SK-N-SH treated with all-trans-retinoic acid at 6 μM for 48 hours (cell line): ENCODE results near the gene C9.

Experiments
- ATAC-seq: fragments of 200-7000 bp; cut with Tn5 transposase; 3 replicates; pipeline ENCODE4 v1.9.1; 2020; ENCODE audit warnings: mild to moderate bottlenecking, moderate library complexity
- BACH2 ChIP-seq: fragments of 250-450 bp; sonication (Bioruptor Pico); IDR thresholded peaks from 2 replicates; pipeline ENCODE4 v1.9.0; 2021; ENCODE audit warnings: mild to moderate bottlenecking, borderline replicate concordance
- CSDC2 ChIP-seq: fragments of 250-450 bp; sonication (Bioruptor Pico); IDR thresholded peaks from 2 replicates; pipeline ENCODE4 v1.5.0; 2020; ENCODE audit warnings: mild to moderate bottlenecking, moderate library complexity
- ESRRG ChIP-seq: fragments of 250-450 bp; sonication (Bioruptor Pico); IDR thresholded peaks from 2 replicates; pipeline ENCODE4 v1.6.1; 2021; ENCODE audit warnings: mild to moderate bottlenecking
- GLIS3 ChIP-seq: fragments of 250-450 bp; sonication (Bioruptor Pico); IDR thresholded peaks from 2 replicates; pipeline ENCODE4 v1.5.0; 2020; ENCODE audit warnings: mild to moderate bottlenecking, moderate library complexity
- ISL1 ChIP-seq: fragments of 250-450 bp; sonication (Bioruptor Pico); IDR thresholded peaks from 2 replicates; pipeline ENCODE4 v2.1.2; 2022; ENCODE audit warnings: mild to moderate bottlenecking, moderate library complexity
- OSR1 ChIP-seq: fragments of 250-450 bp; sonication (Bioruptor Pico); IDR thresholded peaks from 2 replicates; pipeline ENCODE4 v1.8.0; 2022; ENCODE audit warnings: moderate library complexity, mild to moderate bottlenecking, inconsistent platforms
- PPARA ChIP-seq: fragments of 250-450 bp; sonication (Bioruptor Pico); IDR thresholded peaks from 2 replicates; pipeline ENCODE4 v1.5.0; 2020; ENCODE audit warnings: mild to moderate bottlenecking, borderline replicate concordance
- RARB ChIP-seq: fragments of 250-450 bp; sonication (Bioruptor Pico); IDR thresholded peaks from 2 replicates; pipeline ENCODE4 v1.8.0; 2021; ENCODE audit warnings: mild to moderate bottlenecking, moderate library complexity
- SNAI2 ChIP-seq: fragments of 250-450 bp; sonication (Bioruptor Pico); IDR thresholded peaks from 2 replicates; pipeline ENCODE4 v1.5.0; 2020; ENCODE audit warnings: mild to moderate bottlenecking, moderate library complexity
- TCF4 ChIP-seq: fragments of 250-450 bp; sonication (Bioruptor Pico); IDR thresholded peaks from 2 replicates; pipeline ENCODE4 v1.8.0; 2021; ENCODE audit warnings: mild to moderate bottlenecking, moderate library complexity, borderline replicate concordance
- TOX ChIP-seq: fragments of 250-450 bp; sonication (Bioruptor Pico); IDR thresholded peaks from 2 replicates; pipeline ENCODE4 v1.8.0; 2021; ENCODE audit warnings: mild to moderate bottlenecking, moderate library complexity, borderline replicate concordance
- ZC3H10 ChIP-seq: fragments of 250-450 bp; sonication (Bioruptor Pico); IDR thresholded peaks from 2 replicates; pipeline ENCODE4 v1.5.1; 2021; ENCODE audit warnings: mild to moderate bottlenecking, moderate library complexity
- ZFP3 ChIP-seq: fragments of 250-450 bp; sonication (Bioruptor Pico); IDR thresholded peaks from 2 replicates; pipeline ENCODE4 v1.5.0; 2020; ENCODE audit warnings: mild to moderate bottlenecking, moderate library complexity
- ZFP30 ChIP-seq: fragments of 450-650 bp; formaldehyde crosslinking; IDR thresholded peaks from 2 replicates; pipeline ENCODE4 v1.5.0; 2022; ENCODE audit warnings: mild to moderate bottlenecking, moderate library complexity
- ZNF565 ChIP-seq: fragments of 450-650 bp; formaldehyde crosslinking; conservative IDR thresholded peaks from 2 replicates; pipeline ENCODE4 v1.5.0; 2020; ENCODE audit warnings: low read depth, mild to moderate bottlenecking, moderate library complexity
- ZNF8 ChIP-seq: fragments of 450-650 bp; formaldehyde crosslinking; IDR thresholded peaks from 2 replicates; pipeline ENCODE4 v1.5.0; 2020; ENCODE audit warnings: mild to moderate bottlenecking, moderate library complexity
- TF ChIP-seq, protein P1 (sequence below): fragments of 250-450 bp; sonication (Bioruptor Pico); IDR thresholded peaks from 2 replicates; pipeline ENCODE4 v1.8.0; 2021; ENCODE audit warnings: low read depth, mild to moderate bottlenecking, moderate library complexity, borderline replicate concordance
- TF ChIP-seq, protein P2 (sequence below): fragments of 250-450 bp; sonication (Bioruptor Pico); IDR thresholded peaks from 2 replicates; pipeline ENCODE4 v1.8.0; 2020; ENCODE audit warnings: mild to moderate bottlenecking, moderate library complexity, borderline replicate concordance
- TF ChIP-seq, protein P3 (sequence below): fragments of 250-450 bp; sonication (Bioruptor Pico); IDR thresholded peaks from 2 replicates; pipeline ENCODE4 v1.5.1; 2020; ENCODE audit warnings: low read depth, mild to moderate bottlenecking, moderate library complexity

The C9 gene

DNA sequence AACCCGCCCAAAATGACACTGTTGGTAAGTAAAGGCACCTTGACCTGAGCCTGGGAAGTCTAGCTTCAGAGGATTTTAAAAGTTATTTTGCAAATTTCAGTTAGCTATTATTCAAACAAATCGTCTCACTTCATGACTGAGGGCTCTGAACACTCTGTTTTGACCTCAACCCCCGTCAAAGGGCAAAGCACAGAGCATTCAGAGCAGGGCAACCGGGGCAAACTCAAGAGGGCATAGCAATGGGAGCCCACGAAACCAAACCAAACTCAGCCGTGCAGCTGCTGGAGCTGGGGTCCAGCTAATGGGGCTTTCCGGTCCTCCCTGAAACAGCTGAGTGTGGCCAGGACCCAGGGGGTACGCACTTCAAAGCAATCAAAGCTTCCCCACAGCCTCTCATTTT is 1.6 kb downstream of the C9 start:
- no peak for ATAC-seq
- TF ChIP-seq ZFP30 (CRISPR knock-in tag) (no peak), ESRRG (CRISPR knock-in tag) (no peak)
- TF ChIP-seq, protein P1, sequence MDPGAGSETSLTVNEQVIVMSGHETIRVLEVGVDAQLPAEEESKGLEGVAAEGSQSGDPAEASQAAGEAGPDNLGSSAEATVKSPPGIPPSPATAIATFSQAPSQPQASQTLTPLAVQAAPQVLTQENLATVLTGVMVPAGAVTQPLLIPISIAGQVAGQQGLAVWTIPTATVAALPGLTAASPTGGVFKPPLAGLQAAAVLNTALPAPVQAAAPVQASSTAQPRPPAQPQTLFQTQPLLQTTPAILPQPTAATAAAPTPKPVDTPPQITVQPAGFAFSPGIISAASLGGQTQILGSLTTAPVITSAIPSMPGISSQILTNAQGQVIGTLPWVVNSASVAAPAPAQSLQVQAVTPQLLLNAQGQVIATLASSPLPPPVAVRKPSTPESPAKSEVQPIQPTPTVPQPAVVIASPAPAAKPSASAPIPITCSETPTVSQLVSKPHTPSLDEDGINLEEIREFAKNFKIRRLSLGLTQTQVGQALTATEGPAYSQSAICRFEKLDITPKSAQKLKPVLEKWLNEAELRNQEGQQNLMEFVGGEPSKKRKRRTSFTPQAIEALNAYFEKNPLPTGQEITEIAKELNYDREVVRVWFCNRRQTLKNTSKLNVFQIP = no peak
- TF ChIP-seq, all 23 proteins: peak for 0

DNA sequence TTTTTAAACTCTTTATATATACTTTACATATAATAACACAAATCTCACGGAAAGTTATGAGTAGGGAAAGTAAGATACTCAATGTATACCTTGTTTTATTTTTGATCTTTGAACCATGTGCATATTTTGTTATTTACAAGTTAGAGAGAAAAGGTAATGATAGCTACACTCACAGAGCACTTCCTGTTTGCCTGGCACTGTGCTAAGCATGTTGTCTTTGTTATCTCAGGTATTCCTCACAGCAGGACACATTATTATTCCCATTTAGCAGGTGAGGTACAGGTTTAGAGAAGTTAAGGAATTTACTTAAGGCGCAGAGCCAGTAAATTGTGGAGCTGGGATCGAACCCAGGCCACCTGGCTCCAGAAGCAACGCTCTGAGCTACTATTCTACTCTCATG is 3.0 kb downstream of the C9 start:
- no peak for ATAC-seq
- TF ChIP-seq ISL1 (CRISPR knock-in tag) (no peak), ZNF8 (CRISPR knock-in tag) (no peak)
- TF ChIP-seq, protein P1 = no peak
- TF ChIP-seq, protein P2, sequence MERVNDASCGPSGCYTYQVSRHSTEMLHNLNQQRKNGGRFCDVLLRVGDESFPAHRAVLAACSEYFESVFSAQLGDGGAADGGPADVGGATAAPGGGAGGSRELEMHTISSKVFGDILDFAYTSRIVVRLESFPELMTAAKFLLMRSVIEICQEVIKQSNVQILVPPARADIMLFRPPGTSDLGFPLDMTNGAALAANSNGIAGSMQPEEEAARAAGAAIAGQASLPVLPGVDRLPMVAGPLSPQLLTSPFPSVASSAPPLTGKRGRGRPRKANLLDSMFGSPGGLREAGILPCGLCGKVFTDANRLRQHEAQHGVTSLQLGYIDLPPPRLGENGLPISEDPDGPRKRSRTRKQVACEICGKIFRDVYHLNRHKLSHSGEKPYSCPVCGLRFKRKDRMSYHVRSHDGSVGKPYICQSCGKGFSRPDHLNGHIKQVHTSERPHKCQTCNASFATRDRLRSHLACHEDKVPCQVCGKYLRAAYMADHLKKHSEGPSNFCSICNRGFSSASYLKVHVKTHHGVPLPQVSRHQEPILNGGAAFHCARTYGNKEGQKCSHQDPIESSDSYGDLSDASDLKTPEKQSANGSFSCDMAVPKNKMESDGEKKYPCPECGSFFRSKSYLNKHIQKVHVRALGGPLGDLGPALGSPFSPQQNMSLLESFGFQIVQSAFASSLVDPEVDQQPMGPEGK (CRISPR knock-in tag) = no peak

DNA sequence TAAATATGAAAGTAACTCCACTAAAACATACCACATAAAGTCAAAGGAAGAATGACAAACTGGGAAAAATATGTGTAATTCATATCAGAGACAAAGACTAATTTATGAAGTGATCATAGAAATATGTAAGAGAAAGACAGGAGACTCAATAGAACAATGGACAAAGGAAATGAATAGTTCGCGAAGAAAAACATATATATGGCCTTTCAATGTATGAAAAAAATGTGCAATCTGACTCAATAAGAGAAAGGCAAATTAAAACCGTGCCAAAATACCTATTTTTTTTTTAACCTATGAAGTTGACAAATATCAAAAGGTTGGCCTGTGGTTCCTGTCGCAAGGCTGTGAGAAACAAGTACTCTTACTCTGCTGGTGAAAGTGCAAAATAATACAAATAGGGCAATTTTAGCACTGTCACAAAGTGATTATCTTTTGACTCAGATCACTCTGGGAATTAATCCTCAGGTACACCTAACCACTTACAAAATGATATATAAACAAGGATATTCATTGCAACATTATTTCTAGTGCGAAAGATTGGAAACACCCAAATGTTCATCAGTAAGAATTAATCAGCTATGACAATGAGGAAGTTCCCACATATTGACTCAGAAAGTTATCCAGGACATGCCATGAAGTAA is 3.7 kb downstream of the C9 start:
- no peak for TF ChIP-seq TOX
- TF ChIP-seq, protein P1 = no peak
- no peak for TF ChIP-seq ZFP30 (CRISPR knock-in tag)
- no peak for TF ChIP-seq ZNF8 (CRISPR knock-in tag)
- no peak for TF ChIP-seq TCF4 (CRISPR knock-in tag)
- TF ChIP-seq PPARA = no peak
- no peak for TF ChIP-seq OSR1 (CRISPR knock-in tag)
- TF ChIP-seq SNAI2 (CRISPR knock-in tag) = no peak
- TF ChIP-seq ZNF565 (CRISPR knock-in tag) = no peak
- TF ChIP-seq BACH2 (CRISPR knock-in tag) = no peak
- no peak for ATAC-seq

DNA sequence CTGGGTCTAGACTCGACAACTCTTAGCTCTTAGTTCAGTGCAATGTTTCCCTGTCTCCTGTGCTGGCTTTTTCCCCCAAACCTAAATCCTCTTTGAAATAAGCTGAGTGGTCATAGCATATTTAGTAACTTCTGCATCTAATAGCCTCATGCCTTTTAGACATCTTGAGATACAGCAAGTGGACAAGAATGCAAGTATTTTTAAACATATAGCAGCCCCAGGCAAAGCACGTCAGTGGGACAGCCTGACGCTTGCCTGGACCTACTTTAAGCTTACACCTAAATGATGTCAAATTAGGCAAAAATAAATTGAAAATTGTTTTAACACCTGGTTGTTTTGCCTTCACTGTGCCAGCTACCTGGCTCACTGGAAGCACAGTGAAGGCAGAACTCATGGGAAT is 8.0 kb downstream of the C9 start:
- TF ChIP-seq OSR1 (CRISPR knock-in tag) (no peak), ZC3H10 (no peak)
- ATAC-seq = no peak

DNA sequence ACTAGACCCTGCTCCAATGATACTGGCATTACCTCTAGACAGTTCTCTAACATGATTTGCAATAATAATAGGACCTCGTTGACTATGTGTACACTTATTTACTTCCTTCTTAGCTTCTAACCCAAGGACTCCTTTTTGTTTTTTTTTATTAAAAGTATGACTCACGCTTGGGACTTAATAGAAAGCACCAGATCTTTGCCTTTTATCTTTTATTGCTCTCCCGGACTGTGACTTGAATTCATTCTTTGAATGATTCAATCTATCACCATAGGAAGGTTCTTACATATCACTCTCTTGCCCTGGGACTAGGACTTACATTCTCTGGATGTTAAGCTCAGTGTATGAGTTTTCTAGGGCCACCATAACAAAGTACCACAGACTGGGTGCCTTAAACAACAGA is 9.0 kb downstream of the C9 start:
- TF ChIP-seq TOX (no peak), PPARA (no peak), ZNF8 (CRISPR knock-in tag) (no peak), ZC3H10 (no peak), BACH2 (CRISPR knock-in tag) (no peak), SNAI2 (CRISPR knock-in tag) (no peak), TCF4 (CRISPR knock-in tag) (no peak), RARB (CRISPR knock-in tag) (no peak), ISL1 (CRISPR knock-in tag) (no peak), ZFP3 (CRISPR knock-in tag) (no peak), CSDC2 (CRISPR knock-in tag) (no peak), GLIS3 (no peak), ESRRG (CRISPR knock-in tag) (no peak)
- TF ChIP-seq, protein P1 = no peak
- TF ChIP-seq, protein P3, sequence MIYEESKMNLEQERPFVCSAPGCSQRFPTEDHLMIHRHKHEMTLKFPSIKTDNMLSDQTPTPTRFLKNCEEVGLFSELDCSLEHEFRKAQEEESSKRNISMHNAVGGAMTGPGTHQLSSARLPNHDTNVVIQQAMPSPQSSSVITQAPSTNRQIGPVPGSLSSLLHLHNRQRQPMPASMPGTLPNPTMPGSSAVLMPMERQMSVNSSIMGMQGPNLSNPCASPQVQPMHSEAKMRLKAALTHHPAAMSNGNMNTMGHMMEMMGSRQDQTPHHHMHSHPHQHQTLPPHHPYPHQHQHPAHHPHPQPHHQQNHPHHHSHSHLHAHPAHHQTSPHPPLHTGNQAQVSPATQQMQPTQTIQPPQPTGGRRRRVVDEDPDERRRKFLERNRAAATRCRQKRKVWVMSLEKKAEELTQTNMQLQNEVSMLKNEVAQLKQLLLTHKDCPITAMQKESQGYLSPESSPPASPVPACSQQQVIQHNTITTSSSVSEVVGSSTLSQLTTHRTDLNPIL (CRISPR knock-in tag) = no peak
- no peak for ATAC-seq
